ENCODE results near the gene SCG3. TPM values are rescaled to one million over a fixed set of nuclear protein-coding genes. Genes with fewer than 3 reads are reported as not detected.

The SCG3 gene
- total and polyA plus RNA-seq, 12 donors, result 0.04 to 0.13 TPM; not detected in 10

DNA sequence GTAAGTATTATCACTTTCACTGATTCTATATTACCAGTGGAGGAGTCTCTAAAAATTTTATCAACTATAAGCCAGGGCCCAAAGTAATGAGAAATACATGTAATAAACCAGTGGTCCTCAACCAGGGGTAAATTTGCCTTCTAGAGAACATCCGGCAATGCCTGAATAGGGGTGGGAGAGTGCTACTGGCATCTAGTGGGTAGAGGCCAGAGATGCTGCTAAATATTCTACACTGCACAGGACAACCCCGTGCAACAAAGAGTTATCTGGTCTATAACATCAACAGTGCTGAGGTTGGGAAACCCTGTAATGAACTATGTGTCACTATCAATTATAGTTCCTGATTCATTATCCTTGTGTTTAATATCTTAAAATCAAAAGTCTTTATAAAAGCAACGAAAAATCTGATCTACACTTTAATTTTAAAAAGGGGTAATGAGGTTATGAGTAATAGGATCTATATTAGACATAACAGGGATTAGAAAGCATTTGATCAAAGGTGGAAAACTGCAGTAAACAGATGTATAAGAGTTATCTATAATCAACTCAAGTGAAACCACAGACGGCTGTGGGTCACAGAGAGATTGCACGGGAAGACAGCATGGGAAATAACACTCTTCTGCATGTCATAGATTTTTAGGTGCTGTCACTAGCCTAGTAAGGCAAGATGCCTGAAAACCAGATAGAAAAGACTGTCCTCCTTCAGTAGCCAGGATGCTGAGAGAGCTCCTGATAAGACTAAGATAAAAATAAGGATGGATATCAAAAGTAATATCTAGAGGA is 54.1 kb downstream of the SCG3 start:
- H3K36me3 ChIP-seq, result no peaks in the 10 kb centered on the region
- no peaks in the 10 kb centered on the region for H3K27me3 ChIP-seq
- WGBS, 2 donors, result 68 to 76% methylated on average over 5 of the region's 5 CpGs
- intact Hi-C loops (cut with DNase I), result loop anchor here in 1 of 10 donors (5.0 kb wide), 1 partner anchor 53 kb away; the partner anchor contains the start of gene SCG3
- no peak for ATAC-seq
- no peaks in the 10 kb centered on the region for H3K9me3 ChIP-seq
- DNase-seq, result no peak
- peaks cover 4 to 64% (median 48%) of the 10 kb centered on the region in 9 donors for H3K4me1 ChIP-seq
- TF ChIP-seq, protein P1, sequence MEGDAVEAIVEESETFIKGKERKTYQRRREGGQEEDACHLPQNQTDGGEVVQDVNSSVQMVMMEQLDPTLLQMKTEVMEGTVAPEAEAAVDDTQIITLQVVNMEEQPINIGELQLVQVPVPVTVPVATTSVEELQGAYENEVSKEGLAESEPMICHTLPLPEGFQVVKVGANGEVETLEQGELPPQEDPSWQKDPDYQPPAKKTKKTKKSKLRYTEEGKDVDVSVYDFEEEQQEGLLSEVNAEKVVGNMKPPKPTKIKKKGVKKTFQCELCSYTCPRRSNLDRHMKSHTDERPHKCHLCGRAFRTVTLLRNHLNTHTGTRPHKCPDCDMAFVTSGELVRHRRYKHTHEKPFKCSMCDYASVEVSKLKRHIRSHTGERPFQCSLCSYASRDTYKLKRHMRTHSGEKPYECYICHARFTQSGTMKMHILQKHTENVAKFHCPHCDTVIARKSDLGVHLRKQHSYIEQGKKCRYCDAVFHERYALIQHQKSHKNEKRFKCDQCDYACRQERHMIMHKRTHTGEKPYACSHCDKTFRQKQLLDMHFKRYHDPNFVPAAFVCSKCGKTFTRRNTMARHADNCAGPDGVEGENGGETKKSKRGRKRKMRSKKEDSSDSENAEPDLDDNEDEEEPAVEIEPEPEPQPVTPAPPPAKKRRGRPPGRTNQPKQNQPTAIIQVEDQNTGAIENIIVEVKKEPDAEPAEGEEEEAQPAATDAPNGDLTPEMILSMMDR (IDR thresholded peaks at IDR 0.05), result peak in 2 of 9 donors; percentile 9 to 19
- peak overlapping the region in 3 of 10 donors; percentile 14 to 91 (median 91) for H3K27ac ChIP-seq
- H3K4me3 ChIP-seq, result peak overlapping the region in 2 of 10 donors; percentile 66 to 78

DNA sequence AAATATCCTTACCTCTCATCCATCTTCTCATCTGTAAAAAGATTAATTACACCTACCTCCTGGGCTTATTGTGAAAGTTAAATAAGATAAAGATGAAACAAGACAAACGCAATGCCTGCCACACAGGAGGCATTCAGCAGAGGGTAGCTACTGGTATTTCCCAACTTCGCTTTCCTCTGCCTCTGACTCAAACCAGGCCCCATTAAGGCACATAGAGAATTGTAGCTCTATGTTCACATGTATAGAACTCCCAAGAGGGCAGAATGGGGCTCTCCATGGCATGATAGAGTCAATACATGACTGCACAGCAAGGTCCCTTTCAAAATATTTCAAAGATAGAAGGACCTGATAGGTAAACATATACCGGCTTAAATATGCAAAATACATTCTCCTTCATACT is 54.8 kb downstream of the SCG3 start:
- Histone ChIP-seq H3K36me3 (no peaks in the 10 kb centered on the region), H3K4me1 (peaks cover 4 to 57% (median 46%) of the 10 kb centered on the region in 9 donors), H3K27ac (peak overlapping the region in 5 of 10 donors; percentile 71 to 91 (median 88)), H3K4me3 (peak overlapping the region in 8 of 10 donors; percentile 66 to 81 (median 78)), H3K27me3 (no peaks in the 10 kb centered on the region), H3K9me3 (no peaks in the 10 kb centered on the region)
- intact Hi-C loops (cut with DNase I), result loop anchor here in 1 of 10 donors (5.0 kb wide), 1 partner anchor 54 kb away; the partner anchor contains the start of gene SCG3
- WGBS, 2 donors, result 70 to 83% methylated on average over 3 of the region's 3 CpGs
- TF ChIP-seq, protein P1 (IDR thresholded peaks at IDR 0.05), result no peak
- DNase-seq (no peak), ATAC-seq (no peak)

DNA sequence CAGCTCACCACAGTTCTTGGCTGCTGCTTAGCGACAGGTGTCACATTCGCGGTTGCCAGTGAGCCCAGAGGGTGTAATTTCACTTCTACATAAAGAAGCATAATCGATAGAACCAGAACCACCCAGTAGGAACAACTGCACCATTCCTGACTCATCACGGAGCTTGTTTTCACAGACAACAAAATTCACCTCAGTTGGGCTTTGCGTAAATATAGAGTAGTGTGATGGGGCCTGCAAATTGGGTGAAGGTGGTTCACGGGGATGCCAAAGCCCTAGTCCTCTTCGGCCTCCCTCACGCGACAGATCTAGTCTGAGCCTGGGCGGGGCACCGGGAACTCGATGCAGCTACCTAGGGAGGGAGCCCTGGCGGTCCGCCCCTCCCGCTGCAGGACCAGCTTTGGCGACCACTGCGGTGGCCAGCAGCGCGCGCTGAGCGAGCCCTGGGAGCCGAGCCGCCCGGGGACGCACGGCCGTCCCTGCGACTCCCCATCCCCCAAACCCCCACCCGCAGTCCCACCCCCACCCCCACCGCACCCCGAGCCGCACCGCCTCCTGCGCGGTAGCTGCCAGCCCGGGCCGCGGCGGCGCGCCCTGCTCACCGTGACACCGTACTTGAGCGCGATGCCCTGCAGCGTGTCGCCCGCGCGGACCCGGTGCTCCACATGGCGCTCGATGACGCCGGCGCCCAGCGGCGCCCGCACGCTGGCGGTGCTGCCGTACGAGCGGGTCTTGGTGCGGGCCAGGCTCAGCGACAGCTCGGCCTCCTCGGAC is 55.6 kb downstream of the SCG3 start:
- Histone ChIP-seq H3K27me3 (no peaks in the 10 kb centered on the region), H3K4me1 (peaks cover 4 to 49% (median 38%) of the 10 kb centered on the region in 9 donors), H3K4me3 (peak overlapping the region; percentile 66 to 93 (median 78)), H3K9me3 (no peaks in the 10 kb centered on the region), H3K36me3 (no peaks in the 10 kb centered on the region), H3K27ac (peak overlapping the region; percentile 61 to 92 (median 88))
- TF ChIP-seq, protein P1 (IDR thresholded peaks at IDR 0.05), result no peak
- intact Hi-C loops (cut with DNase I), result loop anchor here in 1 of 10 donors (5.0 kb wide), 1 partner anchor 55 kb away; the partner anchor contains the start of gene SCG3
- WGBS, 2 donors, result 3 to 5% methylated on average over 62 to 69 of the region's 69 CpGs
- ATAC-seq, result peak; percentile 28 to 67 (median 42)
- DNase-seq, result peak; percentile 26 to 43

All from heart right ventricle (tissue), 16 donors.